Measurements from ENCODE around the gene ADAM33.

ADAM33 gene

GRCh38 chr20:3689978-3690377 lies 8.2 kb upstream of the ADAM33 start:
- Mint-ChIP-seq H3K4me1 (peaks cover 36% of the 10 kb centered on the region), H3K36me3 (ENCODE audit: low read depth) (no peaks in the 10 kb centered on the region), H3K27ac (no peak overlapping the region), H3K4me3 (no peak overlapping the region), H3K9me3 (no peaks in the 10 kb centered on the region), H3K27me3 (ENCODE audit: low read depth) (peaks cover 8% of the 10 kb centered on the region)
- TF ChIP-seq CTCF (IDR thresholded peaks at IDR 0.05; ENCODE audit: unreplicated experiment in 3 of 3), result no peak

- H3K9me3 Mint-ChIP-seq, result no peaks in the 10 kb centered on the region
- H3K4me1 Mint-ChIP-seq, result peaks cover 44% of the 10 kb centered on the region
- TF ChIP-seq CTCF (IDR thresholded peaks at IDR 0.05; ENCODE audit: unreplicated experiment in 3 of 3), result no peak
- no peak overlapping the region for H3K4me3 Mint-ChIP-seq
- peak overlapping the region in 2 of 3 experiments; percentile 56 to 72 for H3K27ac Mint-ChIP-seq
- H3K36me3 Mint-ChIP-seq (ENCODE audit: low read depth), result no peaks in the 10 kb centered on the region
- H3K27me3 Mint-ChIP-seq (ENCODE audit: low read depth), result peaks cover 15% of the 10 kb centered on the region
These were observed 5.8 kb upstream of the ADAM33 start for GRCh38 chr20:3687655-3688054.

- H3K4me1 Mint-ChIP-seq, result peaks cover 44% of the 10 kb centered on the region
- peaks cover 15% of the 10 kb centered on the region for H3K27me3 Mint-ChIP-seq (ENCODE audit: low read depth)
- H3K27ac Mint-ChIP-seq, result peak overlapping the region; percentile 8 to 92 (median 72)
- no peaks in the 10 kb centered on the region for H3K9me3 Mint-ChIP-seq
- H3K4me3 Mint-ChIP-seq, result peak overlapping the region in 2 of 3 experiments; percentile 33
- no peaks in the 10 kb centered on the region for H3K36me3 Mint-ChIP-seq (ENCODE audit: low read depth)
- TF ChIP-seq CTCF (IDR thresholded peaks at IDR 0.05; ENCODE audit: unreplicated experiment in 3 of 3), result peak in 1 of 3 experiments; percentile 22
These were observed 5.1 kb upstream of the ADAM33 start for GRCh38 chr20:3686867-3687321.

GRCh38 chr20:3686421-3686820 lies 4.6 kb upstream of the ADAM33 start:
- H3K9me3 Mint-ChIP-seq, result no peaks in the 10 kb centered on the region
- peak in 1 of 3 experiments; percentile 1 for TF ChIP-seq CTCF (IDR thresholded peaks at IDR 0.05; ENCODE audit: unreplicated experiment in 3 of 3)
- H3K4me1 Mint-ChIP-seq, result peaks cover 44% of the 10 kb centered on the region
- H3K4me3 Mint-ChIP-seq, result peak overlapping the region in 1 of 3 experiments; percentile 33
- H3K36me3 Mint-ChIP-seq (ENCODE audit: low read depth), result no peaks in the 10 kb centered on the region
- H3K27me3 Mint-ChIP-seq (ENCODE audit: low read depth), result peaks cover 15% of the 10 kb centered on the region
- H3K27ac Mint-ChIP-seq, result peak overlapping the region; percentile 8 to 92 (median 72)

GRCh38 chr20:3685341-3685740 lies 3.5 kb upstream of the ADAM33 start:
- TF ChIP-seq CTCF (IDR thresholded peaks at IDR 0.05; ENCODE audit: unreplicated experiment in 3 of 3), result no peak
- Mint-ChIP-seq H3K9me3 (no peaks in the 10 kb centered on the region), H3K4me1 (peaks cover 52% of the 10 kb centered on the region), H3K36me3 (ENCODE audit: low read depth) (no peaks in the 10 kb centered on the region), H3K27ac (peak overlapping the region in 2 of 3 experiments; percentile 10 to 18), H3K27me3 (ENCODE audit: low read depth) (peaks cover 21% of the 10 kb centered on the region), H3K4me3 (peak overlapping the region in 2 of 3 experiments; percentile 10 to 42)

GRCh38 chr20:3681352-3681930 lies 369 bp downstream of the ADAM33 start:
- peaks cover 67% of the 10 kb centered on the region for H3K4me1 Mint-ChIP-seq
- H3K27ac Mint-ChIP-seq, result peak overlapping the region; percentile 41 to 96 (median 85)
- TF ChIP-seq CTCF (IDR thresholded peaks at IDR 0.05; ENCODE audit: unreplicated experiment in 3 of 3), result no peak
- peak overlapping the region; percentile 79 to 88 (median 79) for H3K4me3 Mint-ChIP-seq
- no peaks in the 10 kb centered on the region for H3K9me3 Mint-ChIP-seq
- peaks cover 26% of the 10 kb centered on the region for H3K27me3 Mint-ChIP-seq (ENCODE audit: low read depth)
- H3K36me3 Mint-ChIP-seq (ENCODE audit: low read depth), result no peaks in the 10 kb centered on the region
